Transverse colon (tissue), 4 donors: ENCODE data around the gene CHID1. TPM values are rescaled to one million over a fixed set of nuclear protein-coding genes. Genes with fewer than 3 reads are reported as not detected.

Experiments
- DNase-seq: peaks from one replicate; pipeline ENCODE4 v3.0.0-alpha.2; 2019
- H3K27ac ChIP-seq, 4 donors: fragments of 200-600 bp; sonication (generic); 2 replicates each; pipeline ENCODE4 v1.5.1; 2016 to 2018; ENCODE audit warnings: inconsistent platforms in 4 of 4
- H3K27me3 ChIP-seq: fragments of 200-600 bp; sonication (generic); 2 replicates; pipeline ENCODE4 v1.5.1; 2017; ENCODE audit warnings: inconsistent platforms
- H3K36me3 ChIP-seq, 4 donors: fragments of 200-600 bp; sonication (generic); 2 replicates each; pipeline ENCODE4 v1.5.1; 2017 to 2019; ENCODE audit warnings: inconsistent platforms in 4 of 4
- H3K4me1 ChIP-seq, 4 donors: fragments of 200-600 bp; sonication (generic); 2 replicates each; pipeline ENCODE4 v1.5.1; 2017 to 2020; ENCODE audit warnings: inconsistent platforms in 4 of 4
- H3K4me3 ChIP-seq, 4 donors: fragments of 200-600 bp; sonication (generic); 1 replicate in 1 of 4; 2 replicates in 3 of 4; pipeline versions ENCODE4 v1.5.1 to v1.6.1; 2017 to 2019; ENCODE audit warnings: inconsistent platforms in 4 of 4
- H3K9me3 ChIP-seq, 2 donors: fragments of 200-600 bp; sonication (generic); 2 replicates each; pipeline ENCODE4 v1.5.1; 2017 to 2019; ENCODE audit warnings: inconsistent platforms in 2 of 2
- CTCF ChIP-seq, 5 experiments: fragments of 200-600 bp in 3 of 5; fragments of 450-650 bp in 2 of 5; sonication (generic) in 3 of 5; IDR thresholded peaks; 1 replicate in 2 of 5; 2 replicates in 3 of 5; pipeline ENCODE4 v1.5.1; 2016 to 2017; ENCODE audit warnings: antibody characterized with exemption in 5 of 5, inconsistent platforms in 3 of 5, mild to moderate bottlenecking in 2 of 5, moderate library complexity in 1 of 5
- EP300 ChIP-seq: sonication (generic); formaldehyde crosslinking; IDR thresholded peaks from one replicate; pipeline ENCODE4 v1.6.1; 2017; ENCODE audit warnings: antibody characterized with exemption, low read depth
- POLR2A ChIP-seq: fragments of 450-650 bp; IDR thresholded peaks from one replicate; pipeline ENCODE4 v1.6.1; 2016; ENCODE audit warnings: antibody characterized with exemption, mild to moderate bottlenecking, moderate library complexity
- POLR2AphosphoS5 ChIP-seq, 3 donors: sonication (generic); formaldehyde crosslinking; IDR thresholded peaks; one replicate each; pipeline ENCODE4 v1.6.1; 2016; ENCODE audit warnings: antibody characterized with exemption in 3 of 3
- WGBS, 2 donors: methylation state at CpG; one replicate each; pipeline ENCODE4 v1.1.5; 2018; ENCODE audit warnings: low coverage in 1 of 2; 5-methylcytosine and 5-hydroxymethylcytosine counted together
- in situ Hi-C, 4 donors: fragments of 200-750 bp; cut with MboI; loops; one replicate each; pipeline versions ENCODE4 v1.15.0 to v1.15.1; 2017; ENCODE audit warnings: low sequenced_read_pairs in 3 of 4, low pct_ligation_motif_present in 1 of 4, low pct_unique_long_range_greater_than_20kb in 1 of 4
- intact Hi-C: fragments of 100-400 bp; cut with DNase I; formaldehyde crosslinking; loops from one replicate; pipeline ENCODE4 v1.15.1; 2023; ENCODE audit warnings: low total_unique reads
- total RNA-seq, 4 donors: library from RNA; depleted of rRNA; stranded (reverse); fragments of >200 nt; gene quantifications; one replicate each; pipeline ENCODE4 v1.1.0, GENCODE V29; 2016

The CHID1 gene
- total RNA-seq, 4 donors from 2014 or later, result 15.3 to 58.2 (median 41.4) TPM

- 69 to 86% methylated on average over 6 to 9 of the region's 9 CpGs for WGBS, 2 donors
- Histone ChIP-seq H3K9me3 (peaks cover 0 to 6% of the 10 kb centered on the region in 2 donors), H3K27ac (no peak overlapping the region), H3K4me3 (no peak overlapping the region), H3K36me3 (peaks cover 0 to 7% (median 0%) of the 10 kb centered on the region in 4 donors), H3K4me1 (peaks cover 0 to 25% (median 11%) of the 10 kb centered on the region in 4 donors), H3K27me3 (no peaks in the 10 kb centered on the region)
- intact Hi-C loops, result no loop called here
- no peak for TF ChIP-seq CTCF (IDR thresholded peaks at IDR 0.05)
- TF ChIP-seq POLR2AphosphoS5 (IDR thresholded peaks at IDR 0.05), result no peak
- TF ChIP-seq POLR2A, result no peak
- no peak for TF ChIP-seq EP300
- in situ Hi-C loops, result no loop called here
- DNase-seq, result no peak
These were observed 35.4 kb upstream of the CHID1 start for GRCh38 chr11:945986-946385.

- H3K4me1 ChIP-seq, result peaks cover 7 to 32% (median 15%) of the 10 kb centered on the region in 4 donors
- H3K36me3 ChIP-seq, result peaks cover 0 to 7% (median 0%) of the 10 kb centered on the region in 4 donors
- 78 to 91% methylated on average over 8 to 13 of the region's 13 CpGs for WGBS, 2 donors
- H3K27me3 ChIP-seq, result no peaks in the 10 kb centered on the region
- H3K4me3 ChIP-seq, result no peak overlapping the region
- no peak overlapping the region for H3K27ac ChIP-seq
- in situ Hi-C loops (no loop called here), intact Hi-C loops (no loop called here)
- H3K9me3 ChIP-seq, result peaks cover 0 to 6% of the 10 kb centered on the region in 2 donors
- no peak for DNase-seq
- no peak for TF ChIP-seq CTCF (IDR thresholded peaks at IDR 0.05)
These were observed 34.3 kb upstream of the CHID1 start for GRCh38 chr11:944711-945470.

GRCh38 chr11:942823-943222 lies 32.2 kb upstream of the CHID1 start:
- no peak for DNase-seq
- no peak overlapping the region for H3K4me3 ChIP-seq
- peaks cover 7 to 31% (median 13%) of the 10 kb centered on the region in 4 donors for H3K4me1 ChIP-seq

More at GRCh38 chr11:942823-943222, 32.2 kb upstream of the CHID1 start:
- WGBS, 2 donors, result 84% methylated on average over 9 of the region's 9 CpGs; no CpG with 5 or more reads in 1 of the 2 donors
- no peak overlapping the region for H3K27ac ChIP-seq
- no peak for TF ChIP-seq POLR2A
- no peak for TF ChIP-seq POLR2AphosphoS5 (IDR thresholded peaks at IDR 0.05)
- TF ChIP-seq CTCF (IDR thresholded peaks at IDR 0.05), result no peak
- TF ChIP-seq EP300, result no peak
- no peaks in the 10 kb centered on the region for H3K27me3 ChIP-seq
- in situ Hi-C loops (no loop called here), intact Hi-C loops (no loop called here)
- H3K9me3 ChIP-seq, result no peaks in the 10 kb centered on the region
- H3K36me3 ChIP-seq, result no peaks in the 10 kb centered on the region
